Endothelial cell of umbilical vein (primary cell): Measurements from ENCODE around the gene NEMP1. TPM values are rescaled to one million over a fixed set of nuclear protein-coding genes. Genes with fewer than 3 reads are reported as not detected.

Experiments
- BruUV-seq: library from RNA; stranded (reverse); fragments of 400-500 nt; replicated peaks from 2 replicates; lab custom pipeline; 2021; lab: Mats Ljungman, UMichigan
- CTCF ChIA-PET: fragments of 300-600, 350-600 bp; sonication (Branson Sonifier 250); formaldehyde crosslinking; loops from one replicate; lab custom pipeline; 2021; ENCODE audit warnings: antibody characterized with exemption, inconsistent platforms; lab: Charles Lee
- POLR2A ChIA-PET: fragments of 300-600, 350-600 bp; sonication (Branson Sonifier 250); formaldehyde crosslinking; loops from one replicate; lab custom pipeline; 2021; ENCODE audit warnings: antibody characterized with exemption, inconsistent platforms; lab: Charles Lee
- DNase-seq: peaks from one replicate; pipeline ENCODE4 v3.0.0-alpha.2; 2011; ENCODE audit warnings: low read depth, low spot score
- FAIRE-seq: peaks from 2 replicates; lab custom pipeline; 2011; peaks lifted over from hg19 to GRCh38; lab: Jason Lieb, UNC
- H2AFZ ChIP-seq: 2 replicates; pipeline ENCODE4 v1.6.0; 2012; ENCODE audit warnings: low read depth, low read length, control low read depth, inconsistent platforms
- H3K27ac ChIP-seq: 2 replicates; pipeline ENCODE4 v1.5.1; 2011; ENCODE audit warnings: low read depth, mild to moderate bottlenecking, control low read depth, low read length, moderate library complexity; ENCODE audit not compliant: insufficient read depth
- H3K27me3 ChIP-seq, 2 experiments: 2 replicates each; pipeline versions ENCODE4 v1.6.0 to v1.6.1; 2011; ENCODE audit warnings: low read length in 2 of 2, mixed read lengths in 1 of 2; ENCODE audit not compliant: control insufficient read depth in 2 of 2, insufficient read depth in 2 of 2
- H3K36me3 ChIP-seq, 2 experiments: 2 replicates in 1 of 2; 3 replicates in 1 of 2; pipeline ENCODE4 v1.5.1; 2011; ENCODE audit warnings: low read length in 2 of 2, mild to moderate bottlenecking in 1 of 2, moderate library complexity in 1 of 2; ENCODE audit not compliant: control insufficient read depth in 2 of 2, insufficient read depth in 2 of 2; ENCODE audit errors: extremely low read depth in 1 of 2
- H3K4me1 ChIP-seq: 3 replicates; pipeline ENCODE4 v1.5.1; 2011; ENCODE audit warnings: mild to moderate bottlenecking, low read length; ENCODE audit not compliant: control insufficient read depth, insufficient read depth; ENCODE audit errors: extremely low read depth
- H3K4me2 ChIP-seq: 2 replicates; pipeline ENCODE4 v1.6.1; 2011; ENCODE audit warnings: low read length, control low read depth, mixed read lengths; ENCODE audit not compliant: insufficient read depth
- H3K4me3 ChIP-seq, 3 experiments: fragments of 200-600 bp in 1 of 3; sonication (generic), shearing (Covaris generic) in 1 of 3; replicated peaks in 1 of 3; 2 replicates each; pipeline ENCODE4 v1.5.1; 2011 to 2016; ENCODE audit warnings: control low read depth in 3 of 3, low read length in 3 of 3, mild to moderate bottlenecking in 2 of 3, inconsistent platforms in 1 of 3, low read depth in 1 of 3, moderate library complexity in 1 of 3; ENCODE audit not compliant: insufficient read depth in 1 of 3
- H3K79me2 ChIP-seq: 2 replicates; pipeline ENCODE4 v1.6.0; 2012; ENCODE audit warnings: low read length, inconsistent platforms; ENCODE audit not compliant: control insufficient read depth, insufficient read depth
- H3K9ac ChIP-seq: replicated peaks from 2 replicates; pipeline ENCODE3; 2011; ENCODE audit warnings: low read length, control low read depth; ENCODE audit not compliant: insufficient read depth; ENCODE audit errors: extremely low read depth
- H3K9me1 ChIP-seq: replicated peaks from 3 replicates; pipeline ENCODE4 v1.6.0; 2011; ENCODE audit warnings: mild to moderate bottlenecking, low read length; ENCODE audit not compliant: control insufficient read depth, insufficient read depth; ENCODE audit errors: extremely low read depth
- H3K9me3 ChIP-seq: replicated peaks from 2 replicates; pipeline ENCODE4 v1.5.1; 2012; ENCODE audit warnings: low read length, inconsistent platforms; ENCODE audit not compliant: control insufficient read depth, insufficient read depth
- H4K20me1 ChIP-seq: replicated peaks from 2 replicates; pipeline ENCODE3; 2011; ENCODE audit warnings: mild to moderate bottlenecking, low read length; ENCODE audit not compliant: control insufficient read depth, insufficient read depth; ENCODE audit errors: extremely low read depth
- EZH2 ChIP-seq: IDR thresholded peaks from 2 replicates; pipeline ENCODE4 v1.6.1; 2012; ENCODE audit warnings: borderline replicate concordance, low read depth, mild to moderate bottlenecking, moderate library complexity, low read length, inconsistent platforms; ENCODE audit not compliant: severe bottlenecking
- FOS ChIP-seq: IDR thresholded peaks from 2 replicates; pipeline ENCODE4 v1.6.1; 2011; ENCODE audit warnings: mild to moderate bottlenecking, low read length, moderate library complexity, borderline replicate concordance; ENCODE audit not compliant: insufficient read depth
- GATA2 ChIP-seq: IDR thresholded peaks from 2 replicates; pipeline ENCODE4 v1.7.0; 2011; ENCODE audit warnings: low read depth, mild to moderate bottlenecking, moderate library complexity, mixed read lengths, low read length; ENCODE audit not compliant: insufficient read length, insufficient read depth
- JUN ChIP-seq: IDR thresholded peaks from 2 replicates; pipeline ENCODE4 v1.6.1; 2011; ENCODE audit warnings: borderline replicate concordance, low read depth; ENCODE audit not compliant: insufficient read length, insufficient read depth
- MYC ChIP-seq: IDR thresholded peaks from one replicate; pipeline ENCODE4 v1.6.1; 2011; ENCODE audit warnings: mild to moderate bottlenecking, low read depth, low read length
- POLR2A ChIP-seq: IDR thresholded peaks from 2 replicates; pipeline ENCODE4 v1.6.1; 2012; ENCODE audit warnings: low read depth, mild to moderate bottlenecking, control low read depth, low read length
- POLR2AphosphoS5 ChIP-seq: IDR thresholded peaks from 2 replicates; pipeline ENCODE4 v1.6.1; 2012; ENCODE audit warnings: low read depth, mild to moderate bottlenecking, control low read depth, low read length, moderate library complexity; ENCODE audit not compliant: insufficient read depth
- dilution Hi-C: fragments of 300-500 bp; cut with MboI; formaldehyde crosslinking; loops from one replicate; pipeline ENCODE4 v1.15.0; 2019; ENCODE audit warnings: low sequenced_read_pairs; ENCODE audit not compliant: extremely low pct_ligation_motif_present
- intact Hi-C: fragments of 100-400 bp; cut with micrococcal nuclease; formaldehyde crosslinking; loops from one replicate; pipeline ENCODE4 v1.10.0; 2022
- polyA plus RNA-seq, 4 experiments: library from polyadenylated mRNA; depleted of rRNA in 3 of 4; stranded (reverse) in 3 of 4; unstranded in 1 of 4; fragments of >200 nt; gene quantifications; 2 replicates each; pipeline versions ENCODE4 v1.2.1 to v1.2.3, GENCODE V29; 2011 to 2012; ENCODE audit warnings: missing spikeins in 1 of 4
- total RNA-seq: library from RNA; stranded (reverse); gene quantifications from 2 replicates; pipeline ENCODE4 v1.2.3, GENCODE V29; 2021
- TF ChIP-seq, protein P1 (sequence below), 2 donors: IDR thresholded peaks; 1 replicate in 1 of 2; 2 replicates in 1 of 2; pipeline ENCODE4 v1.5.1; 2011; ENCODE audit warnings: low read length in 2 of 2, mild to moderate bottlenecking in 2 of 2, moderate library complexity in 2 of 2, control low read depth in 1 of 2, inconsistent platforms in 1 of 2, low read depth in 1 of 2; ENCODE audit not compliant: insufficient read depth in 1 of 2; ENCODE audit errors: extremely low read depth in 1 of 2
- TF ChIP-seq, protein P2 (sequence below): IDR thresholded peaks from 2 replicates; pipeline ENCODE4 v1.6.1; 2011; ENCODE audit not compliant: insufficient read depth, insufficient read length

The NEMP1 gene
- total and polyA plus RNA-seq, 2 donors (not counting 3 experiments of a cell fraction or from before 2014, with no cell fraction given) = 10.8 to 21.5 TPM

DNA sequence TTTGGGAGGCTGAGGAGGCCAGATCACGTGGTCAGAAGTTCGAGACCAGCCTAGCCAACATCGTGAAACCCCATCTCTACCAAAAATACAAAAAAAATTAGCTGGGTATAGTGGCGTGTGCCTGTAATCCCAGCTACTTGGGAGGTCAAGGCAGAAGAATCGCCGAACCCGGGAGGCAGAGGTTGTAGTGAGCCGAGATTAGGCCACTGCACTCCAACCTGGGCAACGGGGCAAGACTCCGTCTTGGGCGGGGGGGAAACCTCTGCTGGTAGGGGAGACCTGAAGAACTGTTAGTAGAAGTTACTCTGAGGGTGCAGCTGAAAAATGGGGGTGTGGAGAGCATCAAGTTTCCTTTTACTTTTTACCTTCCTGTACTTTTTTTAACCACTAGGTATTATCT lies 47.5 kb upstream of the NEMP1 start:
- DNase-seq (no peak), FAIRE-seq (no peak)
- ChIA-PET POLR2A (no interaction called here), CTCF (interaction anchor here (0.8 to 18.0 kb wide), 6 partner anchors 14 to 117 kb away, joined by 3 to 429 read pairs (median 15); no protein-coding TSS in a partner anchor)
- H3K9me3 ChIP-seq = no peaks in the 10 kb centered on the region
- no peak for TF ChIP-seq JUN
- TF ChIP-seq GATA2 = no peak
- TF ChIP-seq EZH2 = no peak
- TF ChIP-seq POLR2AphosphoS5 = no peak
- TF ChIP-seq, protein P1, sequence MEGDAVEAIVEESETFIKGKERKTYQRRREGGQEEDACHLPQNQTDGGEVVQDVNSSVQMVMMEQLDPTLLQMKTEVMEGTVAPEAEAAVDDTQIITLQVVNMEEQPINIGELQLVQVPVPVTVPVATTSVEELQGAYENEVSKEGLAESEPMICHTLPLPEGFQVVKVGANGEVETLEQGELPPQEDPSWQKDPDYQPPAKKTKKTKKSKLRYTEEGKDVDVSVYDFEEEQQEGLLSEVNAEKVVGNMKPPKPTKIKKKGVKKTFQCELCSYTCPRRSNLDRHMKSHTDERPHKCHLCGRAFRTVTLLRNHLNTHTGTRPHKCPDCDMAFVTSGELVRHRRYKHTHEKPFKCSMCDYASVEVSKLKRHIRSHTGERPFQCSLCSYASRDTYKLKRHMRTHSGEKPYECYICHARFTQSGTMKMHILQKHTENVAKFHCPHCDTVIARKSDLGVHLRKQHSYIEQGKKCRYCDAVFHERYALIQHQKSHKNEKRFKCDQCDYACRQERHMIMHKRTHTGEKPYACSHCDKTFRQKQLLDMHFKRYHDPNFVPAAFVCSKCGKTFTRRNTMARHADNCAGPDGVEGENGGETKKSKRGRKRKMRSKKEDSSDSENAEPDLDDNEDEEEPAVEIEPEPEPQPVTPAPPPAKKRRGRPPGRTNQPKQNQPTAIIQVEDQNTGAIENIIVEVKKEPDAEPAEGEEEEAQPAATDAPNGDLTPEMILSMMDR (IDR thresholded peaks at IDR 0.05; ENCODE audit: extremely low read depth in 1 of 2, insufficient read depth in 1 of 2, low read depth in 1 of 2, low read length in 2 of 2) = no peak
- TF ChIP-seq, protein P2, sequence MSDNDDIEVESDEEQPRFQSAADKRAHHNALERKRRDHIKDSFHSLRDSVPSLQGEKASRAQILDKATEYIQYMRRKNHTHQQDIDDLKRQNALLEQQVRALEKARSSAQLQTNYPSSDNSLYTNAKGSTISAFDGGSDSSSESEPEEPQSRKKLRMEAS = no peak
- no peak for TF ChIP-seq POLR2A
- no peak for TF ChIP-seq FOS
- TF ChIP-seq MYC = no peak
- peaks cover 4% of the 10 kb centered on the region for H3K4me1 ChIP-seq
- no peaks in the 10 kb centered on the region for H3K36me3 ChIP-seq
- no peaks in the 10 kb centered on the region for H3K79me2 ChIP-seq
- no peak overlapping the region for H2AFZ ChIP-seq
- dilution Hi-C loops (no loop called here), intact Hi-C loops (loop anchor here (5.0 kb wide), 1 partner anchor 116 kb away; no protein-coding TSS in a partner anchor)
- no TSS peak for BruUV-seq
- H3K27me3 ChIP-seq = peaks cover 29 to 49% of the 10 kb centered on the region in 2 experiments
- no peaks in the 10 kb centered on the region for H3K9me1 ChIP-seq
- H3K27ac ChIP-seq = no peak overlapping the region
- no peak overlapping the region for H3K9ac ChIP-seq
- no peaks in the 10 kb centered on the region for H4K20me1 ChIP-seq
- no peak overlapping the region for H3K4me2 ChIP-seq
- H3K4me3 ChIP-seq = no peak overlapping the region
